SK-N-SH (cell line): Measurements from ENCODE around the gene APBA2.

Experiments used
- USF2 ChIP-seq: fragments of 150-350 bp; IDR thresholded peaks from 2 replicates; pipeline ENCODE4 v1.6.1; 2017; ENCODE audit warnings: antibody characterized with exemption, low read length, low read depth, borderline replicate concordance
- TF ChIP-seq, protein P1 (sequence below): IDR thresholded peaks from 2 replicates; pipeline ENCODE4 v1.4.0; 2012; ENCODE audit warnings: low read depth

- no peak for TF ChIP-seq USF2
- TF ChIP-seq, protein P1, sequence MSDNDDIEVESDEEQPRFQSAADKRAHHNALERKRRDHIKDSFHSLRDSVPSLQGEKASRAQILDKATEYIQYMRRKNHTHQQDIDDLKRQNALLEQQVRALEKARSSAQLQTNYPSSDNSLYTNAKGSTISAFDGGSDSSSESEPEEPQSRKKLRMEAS = no peak
Measured at GRCh38 chr15:28996289-28996688, 110.5 kb downstream of the APBA2 start.
